GM19023 (cell line): ENCODE measurements around the gene PROS1.

Experiments used
- ATAC-seq: cut with Tn5 transposase; IDR thresholded peaks from one replicate; pipeline ENCODE4 v1.9.1; 2021; ENCODE audit warnings: mild to moderate bottlenecking, moderate library complexity; ENCODE audit not compliant: unreplicated experiment

PROS1 gene

GRCh38 chr3:93973131-93974126 lies at the start of gene PROS1:
TSS of gene PROS1 (minus strand) at chr3:93973896. CDS start at chr3:93973749, 147 bp downstream.
- peak; percentile 92 for ATAC-seq

- ATAC-seq = no peak
Measured at GRCh38 chr3:94020293-94020692, 46.6 kb upstream of the PROS1 start.

- ATAC-seq = no peak
Measured at GRCh38 chr3:94019659-94020058, 46.0 kb upstream of the PROS1 start.

- no peak for ATAC-seq
Measured at GRCh38 chr3:94015025-94015424, 41.3 kb upstream of the PROS1 start.

- ATAC-seq = no peak
Measured at GRCh38 chr3:94012185-94012584, 38.5 kb upstream of the PROS1 start.

GRCh38 chr3:94011233-94011711 lies 37.6 kb upstream of the PROS1 start:
- ATAC-seq = no peak

- no peak for ATAC-seq
Measured at GRCh38 chr3:94009608-94010007, 35.9 kb upstream of the PROS1 start.

- ATAC-seq = no peak
Measured at GRCh38 chr3:94008253-94008652, 34.6 kb upstream of the PROS1 start.

- peak; percentile 85 for ATAC-seq
Measured at GRCh38 chr3:94004301-94004910, 30.7 kb upstream of the PROS1 start.

- no peak for ATAC-seq
Measured at GRCh38 chr3:94001827-94002495, 28.3 kb upstream of the PROS1 start.

GRCh38 chr3:94001191-94001590 lies 27.5 kb upstream of the PROS1 start:
- no peak for ATAC-seq

GRCh38 chr3:93994056-93994455 lies 20.4 kb upstream of the PROS1 start:
- ATAC-seq = no peak

GRCh38 chr3:93992207-93992606 lies 18.5 kb upstream of the PROS1 start:
- ATAC-seq = no peak

- no peak for ATAC-seq
Measured at GRCh38 chr3:93991631-93992030, 17.9 kb upstream of the PROS1 start.

- ATAC-seq = no peak
Measured at GRCh38 chr3:93989241-93989640, 15.5 kb upstream of the PROS1 start.

GRCh38 chr3:93988764-93989163 lies 15.1 kb upstream of the PROS1 start:
- ATAC-seq = no peak

GRCh38 chr3:93988283-93988682 lies 14.6 kb upstream of the PROS1 start:
- ATAC-seq = no peak

- no peak for ATAC-seq
Measured at GRCh38 chr3:93984618-93985017, 10.9 kb upstream of the PROS1 start.

GRCh38 chr3:93983408-93983807 lies 9.7 kb upstream of the PROS1 start:
- ATAC-seq = no peak

- no peak for ATAC-seq
Measured at GRCh38 chr3:93981649-93982048, 8.0 kb upstream of the PROS1 start.
